Mammary epithelial cell (primary cell): ENCODE measurements around the gene TPRG1.

Source experiments
- CTCF ChIP-seq, 2 donors: IDR thresholded peaks in 1 of 2; conservative IDR thresholded peaks in 1 of 2; 2 replicates each; pipeline ENCODE4 v1.5.1; 2011 to 2012; ENCODE audit warnings: inconsistent platforms in 2 of 2, low read length in 2 of 2, mild to moderate bottlenecking in 2 of 2, control low read depth in 1 of 2, low read depth in 1 of 2; ENCODE audit not compliant: insufficient read depth in 1 of 2; ENCODE audit errors: extremely low read depth in 1 of 2
- EZH2 ChIP-seq: IDR thresholded peaks from 2 replicates; pipeline ENCODE4 v1.6.1; 2012; ENCODE audit warnings: low read length, inconsistent platforms, borderline replicate concordance

DNA sequence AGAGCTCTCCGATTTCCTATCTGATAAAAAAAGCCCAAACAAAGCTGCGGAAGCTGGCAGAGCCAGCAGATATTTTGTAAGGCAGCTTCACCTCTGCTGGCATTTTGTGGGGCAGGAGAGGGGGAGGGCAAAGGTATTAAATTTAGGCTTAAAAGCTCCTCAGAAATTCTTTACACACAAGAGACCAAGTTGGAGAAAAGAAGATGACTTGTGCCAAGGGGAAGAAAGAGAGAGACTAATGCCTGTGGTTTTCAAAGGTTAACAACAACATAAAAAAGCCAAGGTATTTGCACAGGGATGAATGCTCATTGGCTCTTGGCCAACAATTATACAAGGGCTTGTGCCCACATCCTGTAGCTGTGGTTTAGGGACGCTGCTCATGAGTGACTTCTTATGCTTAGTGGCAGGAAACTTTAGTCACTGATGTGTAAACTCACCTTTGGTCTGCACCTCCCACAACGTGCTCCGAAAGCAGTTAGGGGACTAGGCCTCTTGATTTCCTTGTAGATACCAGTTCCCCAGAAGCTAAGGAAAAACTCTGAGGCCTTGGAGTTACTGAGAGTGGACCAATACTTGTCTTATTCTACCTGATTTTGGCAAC is 152.9 kb downstream of the TPRG1 start:
- TF ChIP-seq CTCF (conservative IDR thresholded peaks at IDR 0.05 in 1 of 2, IDR thresholded peaks at IDR 0.05 in 1 of 2; ENCODE audit: extremely low read depth in 1 of 2, insufficient read depth in 1 of 2, low read depth in 1 of 2, low read length in 2 of 2) (no peak), EZH2 (no peak)
